ENCODE data around the gene TTLL6.

GRCh38 chr17:48767263-48767774 is 49.7 kb downstream of the TTLL6 start:
- TF ChIP-seq POLR2A (IDR thresholded peaks at IDR 0.05) (no peak), CTCF (IDR thresholded peaks at IDR 0.05) (no peak)

All from thyroid gland (tissue), 4 donors.